Natural killer cell treated with Interleukin-12 subunit alpha and Interleukin-12 subunit beta and Interleukin-15 and Interleukin-18, amount 100 ng/mL, for 72 hours (primary cell): ENCODE measurements around the gene CDH18. TPM values are rescaled to one million over a fixed set of nuclear protein-coding genes. Genes with fewer than 3 reads are reported as not detected.

Source experiments
- ATAC-seq, 2 donors: fragments of 150-1000 bp; cut with Tn5 transposase in 1 of 2; sonication (Bioruptor Pico), chemical (Tn5 transposase) in 1 of 2; 2 replicates each; pipeline ENCODE4 v1.10.0; 2021
- DNase-seq: peaks from one replicate; pipeline ENCODE4 v3.0.0; 2022; ENCODE audit warnings: low spot score
- H3K27ac Mint-ChIP-seq, 2 donors: 1 replicate in 1 of 2; 2 replicates in 1 of 2; pipeline ENCODE4 v1.8.0; 2022; ENCODE audit warnings: mixed read lengths in 2 of 2, mild to moderate bottlenecking in 1 of 2, moderate library complexity in 1 of 2
- H3K27me3 Mint-ChIP-seq, 2 donors: 1 replicate in 1 of 2; 2 replicates in 1 of 2; pipeline ENCODE4 v1.8.0; 2022; ENCODE audit warnings: mixed read lengths in 2 of 2
- H3K36me3 Mint-ChIP-seq: one replicate; pipeline ENCODE4 v1.8.0; 2022; ENCODE audit warnings: mixed read lengths
- H3K4me1 Mint-ChIP-seq, 2 donors: 1 replicate in 1 of 2; 2 replicates in 1 of 2; pipeline ENCODE4 v1.8.0; 2022; ENCODE audit warnings: low read depth in 2 of 2, mixed read lengths in 2 of 2, mild to moderate bottlenecking in 1 of 2
- H3K4me3 Mint-ChIP-seq: one replicate; pipeline ENCODE4 v1.8.0; 2022; ENCODE audit warnings: mixed read lengths
- H3K9me3 Mint-ChIP-seq: 2 replicates; pipeline ENCODE4 v1.8.0; 2022; ENCODE audit warnings: mixed read lengths
- total RNA-seq, 2 donors: library from RNA; stranded (reverse); gene quantifications; one replicate each; pipeline ENCODE4 v1.2.3, GENCODE V29; 2022

The CDH18 gene
- total RNA-seq, 2 donors from 2014 or later: not detected

- Mint-ChIP-seq H3K9me3 (peaks cover 13% of the 10 kb centered on the region), H3K27me3 (no peaks in the 10 kb centered on the region), H3K36me3 (peaks cover 6% of the 10 kb centered on the region), H3K27ac (no peak overlapping the region), H3K4me3 (no peak overlapping the region), H3K4me1 (no peaks in the 10 kb centered on the region)
- DNase-seq (no peak), ATAC-seq (no peak)
Observed at GRCh38 chr5:19917588-19918122, 70.3 kb downstream of the CDH18 start.

GRCh38 chr5:19910136-19910535 is 77.9 kb downstream of the CDH18 start:
- peaks cover 13% of the 10 kb centered on the region for H3K36me3 Mint-ChIP-seq
- H3K4me3 Mint-ChIP-seq: no peak overlapping the region
- H3K27me3 Mint-ChIP-seq: no peaks in the 10 kb centered on the region
- DNase-seq (no peak), ATAC-seq (no peak)
- H3K27ac Mint-ChIP-seq: no peak overlapping the region
- no peaks in the 10 kb centered on the region for H3K4me1 Mint-ChIP-seq
- H3K9me3 Mint-ChIP-seq: peaks cover 17% of the 10 kb centered on the region

GRCh38 chr5:19904766-19905165 is 83.2 kb downstream of the CDH18 start:
- Mint-ChIP-seq H3K27me3 (no peaks in the 10 kb centered on the region), H3K4me3 (no peak overlapping the region), H3K27ac (no peak overlapping the region), H3K36me3 (no peaks in the 10 kb centered on the region), H3K9me3 (peaks cover 4% of the 10 kb centered on the region), H3K4me1 (no peaks in the 10 kb centered on the region)
- no peak for DNase-seq
- ATAC-seq: no peak

- Mint-ChIP-seq H3K4me3 (no peak overlapping the region), H3K27ac (no peak overlapping the region), H3K36me3 (no peaks in the 10 kb centered on the region), H3K4me1 (no peaks in the 10 kb centered on the region), H3K27me3 (no peaks in the 10 kb centered on the region), H3K9me3 (peaks cover 8% of the 10 kb centered on the region)
- no peak for DNase-seq
- no peak for ATAC-seq
Observed at GRCh38 chr5:19903611-19904010, 84.4 kb downstream of the CDH18 start.

- no peak for ATAC-seq
- DNase-seq: no peak
- no peak overlapping the region for H3K4me3 Mint-ChIP-seq
- no peaks in the 10 kb centered on the region for H3K27me3 Mint-ChIP-seq
- H3K27ac Mint-ChIP-seq: no peak overlapping the region
- no peaks in the 10 kb centered on the region for H3K4me1 Mint-ChIP-seq
- H3K9me3 Mint-ChIP-seq: peaks cover 8% of the 10 kb centered on the region
- no peaks in the 10 kb centered on the region for H3K36me3 Mint-ChIP-seq
Observed at GRCh38 chr5:19902316-19902934, 85.6 kb downstream of the CDH18 start.

- no peak for DNase-seq
- ATAC-seq: no peak
- Mint-ChIP-seq H3K27ac (no peak overlapping the region), H3K4me3 (no peak overlapping the region), H3K36me3 (no peaks in the 10 kb centered on the region), H3K9me3 (peaks cover 8% of the 10 kb centered on the region), H3K4me1 (no peaks in the 10 kb centered on the region), H3K27me3 (no peaks in the 10 kb centered on the region)
Observed at GRCh38 chr5:19900269-19900668, 87.7 kb downstream of the CDH18 start.

GRCh38 chr5:19891658-19892057 is 96.3 kb downstream of the CDH18 start:
- H3K27ac Mint-ChIP-seq: no peak overlapping the region
- H3K4me3 Mint-ChIP-seq: no peak overlapping the region
- no peak for DNase-seq
- no peaks in the 10 kb centered on the region for H3K36me3 Mint-ChIP-seq
- peaks cover 7% of the 10 kb centered on the region for H3K9me3 Mint-ChIP-seq
- H3K4me1 Mint-ChIP-seq: no peaks in the 10 kb centered on the region
- no peak for ATAC-seq
- H3K27me3 Mint-ChIP-seq: no peaks in the 10 kb centered on the region

GRCh38 chr5:19886123-19886917 is 101.7 kb downstream of the CDH18 start:
- Mint-ChIP-seq H3K4me3 (no peak overlapping the region), H3K4me1 (no peaks in the 10 kb centered on the region), H3K36me3 (peaks cover 4% of the 10 kb centered on the region), H3K27me3 (no peaks in the 10 kb centered on the region), H3K27ac (no peak overlapping the region), H3K9me3 (peaks cover 2% of the 10 kb centered on the region)
- ATAC-seq: no peak
- DNase-seq: no peak

GRCh38 chr5:19885040-19885824 is 102.8 kb downstream of the CDH18 start:
- H3K27ac Mint-ChIP-seq: no peak overlapping the region
- H3K27me3 Mint-ChIP-seq: no peaks in the 10 kb centered on the region
- ATAC-seq (no peak), DNase-seq (no peak)
- H3K36me3 Mint-ChIP-seq: peaks cover 4% of the 10 kb centered on the region
- H3K4me3 Mint-ChIP-seq: no peak overlapping the region
- peaks cover 2% of the 10 kb centered on the region for H3K9me3 Mint-ChIP-seq
- no peaks in the 10 kb centered on the region for H3K4me1 Mint-ChIP-seq

- ATAC-seq (no peak), DNase-seq (no peak)
- Mint-ChIP-seq H3K9me3 (peaks cover 2% of the 10 kb centered on the region), H3K4me1 (no peaks in the 10 kb centered on the region), H3K36me3 (peaks cover 4% of the 10 kb centered on the region), H3K4me3 (no peak overlapping the region), H3K27me3 (no peaks in the 10 kb centered on the region), H3K27ac (no peak overlapping the region)
Observed at GRCh38 chr5:19880859-19881436, 107.1 kb downstream of the CDH18 start.

- DNase-seq (no peak), ATAC-seq (no peak)
- no peak overlapping the region for H3K4me3 Mint-ChIP-seq
- H3K36me3 Mint-ChIP-seq: peaks cover 4% of the 10 kb centered on the region
- H3K9me3 Mint-ChIP-seq: peaks cover 2% of the 10 kb centered on the region
- no peak overlapping the region for H3K27ac Mint-ChIP-seq
- H3K27me3 Mint-ChIP-seq: no peaks in the 10 kb centered on the region
- no peaks in the 10 kb centered on the region for H3K4me1 Mint-ChIP-seq
Observed at GRCh38 chr5:19880458-19880857, 107.5 kb downstream of the CDH18 start.

- Mint-ChIP-seq H3K36me3 (no peaks in the 10 kb centered on the region), H3K9me3 (peaks cover 4% of the 10 kb centered on the region), H3K27me3 (no peaks in the 10 kb centered on the region), H3K4me3 (no peak overlapping the region), H3K4me1 (no peaks in the 10 kb centered on the region), H3K27ac (no peak overlapping the region)
- ATAC-seq: no peak
- DNase-seq: no peak
Observed at GRCh38 chr5:19874811-19875210, 113.2 kb downstream of the CDH18 start.

GRCh38 chr5:19866090-19866450 is 121.9 kb downstream of the CDH18 start:
- Mint-ChIP-seq H3K27ac (no peak overlapping the region), H3K4me3 (no peak overlapping the region), H3K4me1 (no peaks in the 10 kb centered on the region), H3K9me3 (peaks cover 20% of the 10 kb centered on the region), H3K27me3 (no peaks in the 10 kb centered on the region), H3K36me3 (peaks cover 11% of the 10 kb centered on the region)
- ATAC-seq (no peak), DNase-seq (no peak)
